Ishikawa (cell line): ENCODE results near the gene MBD3L4.
"Not testable (repeated sequence)": the region's sequence is repeated elsewhere in the genome, so short reads cannot be mapped to it uniquely, and the experiment has no call there.

Experiments
- CEBPB ChIP-seq: IDR thresholded peaks from 2 replicates; pipeline ENCODE4 v1.6.1; 2012
- CREB1 ChIP-seq: IDR thresholded peaks from 2 replicates; pipeline ENCODE4 v1.6.1; 2012; ENCODE audit warnings: low read depth
- EGR1 ChIP-seq: IDR thresholded peaks from 2 replicates; pipeline ENCODE4 v1.6.1; 2012
- EP300 ChIP-seq: IDR thresholded peaks from 2 replicates; pipeline ENCODE4 v1.6.1; 2012; ENCODE audit warnings: borderline replicate concordance
- FOXM1 ChIP-seq: IDR thresholded peaks from 2 replicates; pipeline ENCODE4 v1.6.1; 2012; ENCODE audit warnings: low read depth, borderline replicate concordance
- MAX ChIP-seq: IDR thresholded peaks from 2 replicates; pipeline ENCODE4 v1.6.1; 2012
- NFIC ChIP-seq: IDR thresholded peaks from 2 replicates; pipeline ENCODE4 v1.6.1; 2012
- RAD21 ChIP-seq: IDR thresholded peaks from 2 replicates; pipeline ENCODE4 v1.6.1; 2012; ENCODE audit warnings: low read depth
- REST ChIP-seq: IDR thresholded peaks from 2 replicates; pipeline ENCODE4 v1.6.1; 2012; ENCODE audit warnings: low read depth, mild to moderate bottlenecking
- TAF1 ChIP-seq: IDR thresholded peaks from 2 replicates; pipeline ENCODE4 v1.6.1; 2012; ENCODE audit warnings: low read depth, mild to moderate bottlenecking
- TCF12 ChIP-seq: IDR thresholded peaks from 2 replicates; pipeline ENCODE4 v1.6.1; 2012; ENCODE audit warnings: low read depth
- TEAD4 ChIP-seq: IDR thresholded peaks from 2 replicates; pipeline ENCODE4 v1.6.1; 2012
- YY1 ChIP-seq: IDR thresholded peaks from 2 replicates; pipeline ENCODE4 v1.6.1; 2012; ENCODE audit warnings: low read depth
- ZBTB7A ChIP-seq: IDR thresholded peaks from 2 replicates; pipeline ENCODE4 v1.6.1; 2012; ENCODE audit warnings: low read depth
- TF ChIP-seq, protein P1 (sequence below): IDR thresholded peaks from 2 replicates; pipeline ENCODE4 v1.6.1; 2012

The MBD3L4 gene

GRCh38 chr19:7058576-7058975 lies 18.6 kb upstream of the MBD3L4 start, which contains the start of gene MBD3L3:
TSS of gene MBD3L3 (minus strand) at chr19:7058676. CDS start at chr19:7058605, 71 bp downstream.
- TF ChIP-seq ZBTB7A, TCF12, EGR1: not testable (repeated sequence)

DNA sequence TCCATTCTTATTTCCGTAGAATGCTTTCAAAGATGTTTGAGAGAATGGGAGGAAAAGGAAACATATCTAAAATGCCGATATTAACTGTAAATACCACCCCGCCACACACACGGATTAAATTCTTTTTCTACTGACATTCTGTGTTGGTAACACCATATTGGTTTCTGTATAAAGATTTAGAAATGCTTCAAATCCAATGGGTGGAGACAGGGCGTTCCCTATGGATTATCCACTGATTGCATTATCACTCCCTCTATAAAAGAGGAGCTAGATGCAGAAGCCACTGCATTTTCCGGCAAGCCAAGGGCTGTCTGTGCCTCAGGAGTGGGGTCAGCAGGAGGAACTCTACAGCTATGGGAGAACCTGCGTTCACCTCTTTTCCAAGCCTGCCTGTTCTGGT lies 9.0 kb upstream of the MBD3L4 start, which contains the start of gene MBD3L2:
MBD3L2 (plus strand) TSS at position 301 of the 400 bp plus-strand sequence; CDS start at position 354, 53 bp downstream.
- TF ChIP-seq RAD21, TAF1, ZBTB7A: not testable (repeated sequence)

DNA sequence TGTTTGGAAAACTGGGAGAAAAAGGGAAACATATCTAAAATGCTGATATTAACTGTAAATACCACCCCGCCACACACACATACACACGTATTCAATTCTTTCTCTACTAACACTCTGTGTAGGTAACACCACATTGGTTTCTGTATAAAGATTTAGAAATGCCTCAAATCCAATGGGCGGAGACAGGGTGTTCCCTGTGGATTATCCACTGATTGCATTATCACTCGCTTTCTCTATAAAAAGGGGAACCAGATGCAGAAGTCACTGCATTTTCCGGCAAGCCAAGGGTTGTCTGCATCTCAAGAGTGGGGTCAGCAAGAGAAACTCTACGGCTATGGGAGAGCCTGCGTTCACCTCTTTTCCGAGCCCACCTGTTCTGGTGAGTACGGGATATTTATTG lies 9.7 kb downstream of the MBD3L4 start, which contains the start of gene MBD3L5:
MBD3L5 (plus strand) TSS at position 301 of the 400 bp plus-strand sequence; CDS start at position 335, 34 bp downstream.
- not testable (repeated sequence) for TF ChIP-seq NFIC, TAF1
- TF ChIP-seq, protein P1, sequence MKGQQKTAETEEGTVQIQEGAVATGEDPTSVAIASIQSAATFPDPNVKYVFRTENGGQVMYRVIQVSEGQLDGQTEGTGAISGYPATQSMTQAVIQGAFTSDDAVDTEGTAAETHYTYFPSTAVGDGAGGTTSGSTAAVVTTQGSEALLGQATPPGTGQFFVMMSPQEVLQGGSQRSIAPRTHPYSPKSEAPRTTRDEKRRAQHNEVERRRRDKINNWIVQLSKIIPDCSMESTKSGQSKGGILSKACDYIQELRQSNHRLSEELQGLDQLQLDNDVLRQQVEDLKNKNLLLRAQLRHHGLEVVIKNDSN = not testable (repeated sequence)

- not testable (repeated sequence) for TF ChIP-seq CEBPB, ZBTB7A, RAD21
Measured at GRCh38 chr19:7021331-7021730, 18.6 kb downstream of the MBD3L4 start, which contains the start of gene MBD3L2B. TSS of gene MBD3L2B (minus strand) at chr19:7021431. CDS start at chr19:7021397, 34 bp downstream.

- TF ChIP-seq NFIC = no peak
- no peak for TF ChIP-seq ZBTB7A
- TF ChIP-seq, protein P1 = no peak
- TF ChIP-seq EGR1 = no peak
- TF ChIP-seq MAX = no peak
- no peak for TF ChIP-seq EP300
- TF ChIP-seq TEAD4 = no peak
- TF ChIP-seq RAD21 = no peak
- TF ChIP-seq FOXM1 = no peak
- TF ChIP-seq REST = no peak
- TF ChIP-seq TAF1 = no peak
- TF ChIP-seq CEBPB = no peak
- TF ChIP-seq YY1 = no peak
- no peak for TF ChIP-seq CREB1
- no peak for TF ChIP-seq TCF12
Measured at GRCh38 chr19:7018828-7019227, 21.2 kb downstream of the MBD3L4 start.

DNA sequence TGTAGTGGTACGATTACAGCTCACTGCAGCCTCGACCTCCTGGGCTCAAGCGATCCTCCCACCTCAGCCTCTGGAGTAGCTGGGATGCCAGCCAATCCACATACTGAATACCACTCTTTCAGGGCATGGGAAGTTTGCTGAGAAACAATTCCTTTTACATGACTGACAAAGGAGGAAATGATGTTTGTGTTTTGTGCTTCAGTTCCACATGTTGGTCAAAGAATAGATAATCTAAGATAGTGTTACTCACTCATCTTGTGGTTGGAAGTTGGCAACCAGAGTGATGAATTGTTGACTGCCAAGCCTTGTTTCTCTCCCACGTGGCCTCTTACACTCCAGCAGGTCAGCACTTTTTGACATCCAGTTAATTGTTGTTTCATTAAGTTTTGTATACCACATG lies 26.3 kb downstream of the MBD3L4 start:
- TF ChIP-seq TAF1 (no peak), YY1 (no peak), EGR1 (no peak), CREB1 (no peak), FOXM1 (no peak), REST (no peak), EP300 (no peak), TCF12 (no peak), ZBTB7A (no peak), TEAD4 (no peak), MAX (no peak), CEBPB (no peak), NFIC (no peak)
- TF ChIP-seq, protein P1 = no peak
